Mesothelial cell of epicardium (in vitro differentiated cells): Measurements from ENCODE around the gene HSPA1B. TPM values are rescaled to one million over a fixed set of nuclear protein-coding genes. Genes with fewer than 3 reads are reported as not detected.
"Not testable (repeated sequence)": the region's sequence is repeated elsewhere in the genome, so short reads cannot be mapped to it uniquely, and the experiment has no call there.

Experiments used
- DNase-seq, 2 experiments: peaks; one replicate each; pipeline ENCODE4 v3.0.0; 2021; ENCODE audit warnings: low spot score in 2 of 2; ENCODE audit not compliant: unreplicated experiment in 2 of 2
- H3K27ac Mint-ChIP-seq: 2 replicates; pipeline ENCODE4 v1.8.0; 2021; ENCODE audit warnings: mixed read lengths
- H3K27me3 Mint-ChIP-seq: 2 replicates; pipeline ENCODE4 v1.8.0; 2021; ENCODE audit warnings: low read depth, mixed read lengths
- H3K36me3 Mint-ChIP-seq: 2 replicates; pipeline ENCODE4 v1.8.0; 2021; ENCODE audit warnings: mixed read lengths
- H3K4me1 Mint-ChIP-seq: 2 replicates; pipeline ENCODE4 v1.8.0; 2021; ENCODE audit warnings: mixed read lengths
- H3K4me3 Mint-ChIP-seq: 2 replicates; pipeline ENCODE4 v1.8.0; 2021; ENCODE audit warnings: mild to moderate bottlenecking, moderate library complexity, mixed read lengths
- H3K9me3 Mint-ChIP-seq: 2 replicates; pipeline ENCODE4 v1.8.0; 2021; ENCODE audit warnings: mixed read lengths
- CTCF ChIP-seq: fragments of 200-600 bp; sonication (generic); IDR thresholded peaks from one replicate; pipeline ENCODE4 v1.5.0; 2021; ENCODE audit warnings: antibody characterized with exemption; ENCODE audit not compliant: unreplicated experiment
- total RNA-seq: library from RNA; stranded (reverse); gene quantifications from 3 replicates; pipeline ENCODE4 v1.2.1, GENCODE V29; 2021

The HSPA1B gene
- total RNA-seq, 1 donor from 2014 or later, result 105 TPM

GRCh38 chr6:31792090-31792374 lies 35.5 kb upstream of the HSPA1B start:
- no peak for DNase-seq
- no peak overlapping the region for H3K27ac Mint-ChIP-seq
- H3K4me1 Mint-ChIP-seq, result peaks cover 12% of the 10 kb centered on the region
- TF ChIP-seq CTCF, result no peak
- H3K36me3 Mint-ChIP-seq, result peaks cover 8% of the 10 kb centered on the region
- H3K4me3 Mint-ChIP-seq, result no peak overlapping the region
- H3K27me3 Mint-ChIP-seq, result no peaks in the 10 kb centered on the region
- no peaks in the 10 kb centered on the region for H3K9me3 Mint-ChIP-seq

- no peaks in the 10 kb centered on the region for H3K9me3 Mint-ChIP-seq
- no peak overlapping the region for H3K4me3 Mint-ChIP-seq
- DNase-seq, result no peak
- peaks cover 12% of the 10 kb centered on the region for H3K4me1 Mint-ChIP-seq
- no peaks in the 10 kb centered on the region for H3K27me3 Mint-ChIP-seq
- no peak overlapping the region for H3K27ac Mint-ChIP-seq
- TF ChIP-seq CTCF, result no peak
- H3K36me3 Mint-ChIP-seq, result peaks cover 10% of the 10 kb centered on the region
These were observed 34.8 kb upstream of the HSPA1B start for GRCh38 chr6:31792761-31793171.

GRCh38 chr6:31793927-31794245 lies 33.7 kb upstream of the HSPA1B start:
- Mint-ChIP-seq H3K36me3 (peaks cover 11% of the 10 kb centered on the region), H3K4me1 (peaks cover 12% of the 10 kb centered on the region), H3K27ac (peak overlapping the region; percentile 67), H3K4me3 (peak overlapping the region; percentile 99)
- not testable (repeated sequence) for H3K9me3 Mint-ChIP-seq, H3K27me3 Mint-ChIP-seq, DNase-seq

GRCh38 chr6:31794294-31794865 lies 33.2 kb upstream of the HSPA1B start:
- Mint-ChIP-seq H3K27me3 (no peaks in the 10 kb centered on the region), H3K36me3 (peaks cover 11% of the 10 kb centered on the region)

GRCh38 chr6:31794866-31795615 lies 32.5 kb upstream of the HSPA1B start:
- Mint-ChIP-seq H3K27me3 (no peaks in the 10 kb centered on the region), H3K27ac (peak overlapping the region; percentile 100), H3K4me1 (peaks cover 12% of the 10 kb centered on the region), H3K4me3 (peak overlapping the region; percentile 99), H3K36me3 (peaks cover 8% of the 10 kb centered on the region), H3K9me3 (no peaks in the 10 kb centered on the region)
- DNase-seq, result peak in 1 of 2 experiments; percentile 57
- TF ChIP-seq CTCF, result no peak

More at GRCh38 chr6:31794294-31794865, 33.2 kb upstream of the HSPA1B start:
- H3K27ac Mint-ChIP-seq, result peak overlapping the region; percentile 67
- peaks cover 12% of the 10 kb centered on the region for H3K4me1 Mint-ChIP-seq
- peak overlapping the region; percentile 99 for H3K4me3 Mint-ChIP-seq
- TF ChIP-seq CTCF, result no peak
- DNase-seq, result no peak
- H3K9me3 Mint-ChIP-seq, result no peaks in the 10 kb centered on the region

- Mint-ChIP-seq H3K9me3 (no peaks in the 10 kb centered on the region), H3K4me3 (peak within 1 kb of the TSS; percentile 99), H3K27ac (peak within 1 kb of the TSS; percentile 100)
These were observed 31.8 kb upstream of the HSPA1B start, which contains the start of gene VARS1 for GRCh38 chr6:31795616-31796298. Gene VARS1, minus strand, starts transcription at chr6:31795752. Its CDS starts 535 bp downstream, at chr6:31795217.

More at GRCh38 chr6:31795616-31796298, 31.8 kb upstream of the HSPA1B start, which contains the start of gene VARS1:
- TF ChIP-seq CTCF, result peak; percentile 60
- Mint-ChIP-seq H3K4me1 (peaks cover 12% of the 10 kb centered on the region), H3K27me3 (no peaks in the 10 kb centered on the region), H3K36me3 (peaks cover 5% of the 10 kb centered on the region)
- DNase-seq, result peak; percentile 73 to 87
